Fibroblast of pulmonary artery (primary cell): ENCODE data around the gene PTPN9.
"Not testable (repeated sequence)": the region's sequence is repeated elsewhere in the genome, so short reads cannot be mapped to it uniquely, and the experiment has no call there.

ENCODE experiments used
- DNase-seq: peaks from one replicate; pipeline ENCODE4 v3.0.0-alpha.2; 2010; ENCODE audit warnings: low read depth
- H3K4me3 ChIP-seq: replicated peaks from 2 replicates; pipeline ENCODE4 v1.5.1; 2011; ENCODE audit warnings: low read depth, mild to moderate bottlenecking, control low read depth, low read length, moderate library complexity
- TF ChIP-seq, protein P1 (sequence below): IDR thresholded peaks from 2 replicates; pipeline ENCODE4 v1.5.1; 2011; ENCODE audit warnings: mild to moderate bottlenecking, control low read depth, low read length, inconsistent platforms; ENCODE audit errors: missing control alignments

Gene PTPN9

GRCh38 chr15:75451674-75452363, 127.3 kb downstream of the PTPN9 start, which contains the start of gene SIN3A:
SIN3A (minus strand) TSS chr15:75451690; CDS start chr15:75430375, 21,315 bp downstream.
- TF ChIP-seq, protein P1, sequence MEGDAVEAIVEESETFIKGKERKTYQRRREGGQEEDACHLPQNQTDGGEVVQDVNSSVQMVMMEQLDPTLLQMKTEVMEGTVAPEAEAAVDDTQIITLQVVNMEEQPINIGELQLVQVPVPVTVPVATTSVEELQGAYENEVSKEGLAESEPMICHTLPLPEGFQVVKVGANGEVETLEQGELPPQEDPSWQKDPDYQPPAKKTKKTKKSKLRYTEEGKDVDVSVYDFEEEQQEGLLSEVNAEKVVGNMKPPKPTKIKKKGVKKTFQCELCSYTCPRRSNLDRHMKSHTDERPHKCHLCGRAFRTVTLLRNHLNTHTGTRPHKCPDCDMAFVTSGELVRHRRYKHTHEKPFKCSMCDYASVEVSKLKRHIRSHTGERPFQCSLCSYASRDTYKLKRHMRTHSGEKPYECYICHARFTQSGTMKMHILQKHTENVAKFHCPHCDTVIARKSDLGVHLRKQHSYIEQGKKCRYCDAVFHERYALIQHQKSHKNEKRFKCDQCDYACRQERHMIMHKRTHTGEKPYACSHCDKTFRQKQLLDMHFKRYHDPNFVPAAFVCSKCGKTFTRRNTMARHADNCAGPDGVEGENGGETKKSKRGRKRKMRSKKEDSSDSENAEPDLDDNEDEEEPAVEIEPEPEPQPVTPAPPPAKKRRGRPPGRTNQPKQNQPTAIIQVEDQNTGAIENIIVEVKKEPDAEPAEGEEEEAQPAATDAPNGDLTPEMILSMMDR = no peak
- DNase-seq = peak; percentile 100
- peak within 1 kb of the TSS; percentile 90 for H3K4me3 ChIP-seq

DNA sequence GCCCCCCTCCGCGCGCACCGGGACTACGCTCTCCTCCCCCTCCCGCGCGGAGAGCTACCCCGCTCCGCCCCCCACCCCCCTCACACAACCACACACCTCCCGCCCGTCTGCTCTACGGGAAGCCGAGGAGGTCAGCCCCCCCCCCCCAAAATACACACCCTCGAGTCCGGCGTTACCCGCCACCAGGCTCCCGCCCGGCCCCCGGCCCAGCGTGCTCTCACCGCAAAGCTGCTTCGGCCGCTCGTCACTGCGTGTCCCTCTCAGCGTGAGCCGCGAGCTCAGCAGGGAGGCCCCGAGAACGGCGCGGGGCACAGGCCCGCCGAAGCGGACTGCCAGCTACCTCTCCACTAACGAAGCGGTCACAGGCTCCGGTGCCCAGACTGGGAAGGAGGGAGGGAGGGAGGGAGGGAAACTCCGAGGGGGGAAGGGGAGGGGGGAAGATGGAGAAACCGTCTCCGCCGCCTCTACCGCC, 127.9 kb downstream of the PTPN9 start:
- TF ChIP-seq, protein P1 = no peak
- no peak for DNase-seq
- H3K4me3 ChIP-seq = peak overlapping the region; percentile 90

DNA sequence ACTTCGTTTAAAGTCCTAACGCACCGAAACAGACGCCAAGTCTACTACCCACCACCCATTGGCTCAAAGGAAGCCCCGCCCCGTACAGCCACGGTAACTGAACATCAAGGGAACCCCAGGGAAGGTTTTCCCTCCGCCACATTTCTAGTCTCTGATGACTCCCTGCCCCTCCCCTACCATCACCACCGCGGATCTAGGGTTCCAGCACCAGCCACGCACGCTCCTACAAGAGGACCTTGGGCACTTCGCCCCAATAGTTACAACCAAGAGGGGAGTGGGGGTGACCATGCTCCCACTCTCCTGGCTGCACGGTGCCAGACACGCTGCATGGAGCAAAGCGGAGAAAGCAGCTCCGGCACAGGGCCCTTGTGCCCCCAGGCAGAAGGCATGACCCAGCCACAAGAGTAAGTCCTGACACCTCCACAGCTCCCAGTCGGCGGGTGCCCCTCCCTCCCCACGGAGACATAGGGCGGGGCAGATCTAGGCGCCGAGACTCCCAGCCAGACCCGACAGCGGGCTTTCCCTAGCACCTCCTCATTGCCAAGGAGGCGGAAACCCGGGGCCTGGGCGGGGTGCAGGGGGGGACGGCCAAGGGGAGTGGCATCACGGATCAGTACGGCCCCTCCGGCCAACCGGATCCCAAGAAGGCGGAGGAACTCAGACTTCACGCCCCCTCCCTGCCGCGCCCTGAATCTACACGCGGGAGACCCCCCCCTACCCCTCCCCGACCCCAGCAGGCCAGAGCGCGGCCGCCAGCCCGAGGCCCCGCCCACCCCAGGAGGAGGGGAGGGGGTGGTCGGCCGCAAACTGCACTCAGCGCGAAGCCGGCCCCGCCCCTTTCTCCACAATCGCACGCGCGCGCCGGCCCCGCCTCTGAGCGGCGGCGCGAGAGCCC, 128.6 kb downstream of the PTPN9 start:
- H3K4me3 ChIP-seq = peak overlapping the region; percentile 90
- TF ChIP-seq, protein P1 = no peak
- peak; percentile 97 for DNase-seq

- TF ChIP-seq, protein P1 = no peak
- peak overlapping the region; percentile 90 for H3K4me3 ChIP-seq
- DNase-seq = no peak
These were observed 129.4 kb downstream of the PTPN9 start for GRCh38 chr15:75449585-75450306.

DNA sequence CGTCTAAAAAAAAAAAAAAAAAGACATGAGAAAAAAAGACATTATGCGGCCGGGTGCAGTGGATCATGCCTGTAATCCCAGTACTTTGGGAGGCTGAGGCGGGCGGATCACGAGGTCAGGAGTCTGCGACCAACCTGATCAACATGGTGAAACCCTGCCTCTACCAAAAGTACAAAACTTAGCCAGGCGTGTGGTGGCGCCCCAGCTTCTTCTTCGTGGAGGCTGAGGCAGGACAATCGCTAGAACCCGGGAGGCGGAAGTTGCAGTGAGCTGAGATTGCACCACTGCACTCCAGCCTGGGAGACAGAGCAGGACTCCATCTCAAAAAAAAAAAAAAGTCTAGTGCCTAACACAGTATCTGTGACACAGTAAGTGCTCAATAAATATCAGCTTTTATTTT, 130.9 kb downstream of the PTPN9 start:
- not testable (repeated sequence) for H3K4me3 ChIP-seq, DNase-seq

GRCh38 chr15:75446151-75446550, 133.0 kb downstream of the PTPN9 start:
- TF ChIP-seq, protein P1 = no peak
- H3K4me3 ChIP-seq = no peak overlapping the region
- DNase-seq = no peak

GRCh38 chr15:75445324-75445723, 133.8 kb downstream of the PTPN9 start:
- H3K4me3 ChIP-seq, DNase-seq: not testable (repeated sequence)

- H3K4me3 ChIP-seq = not testable (repeated sequence)
- DNase-seq = peak; percentile 73
These were observed 135.1 kb downstream of the PTPN9 start for GRCh38 chr15:75443972-75444453.
